HepG2 (cell line): ENCODE measurements around the gene SERP1. TPM values are rescaled to one million over a fixed set of nuclear protein-coding genes. Genes with fewer than 3 reads are reported as not detected.

ENCODE experiments used
- ATAC-seq: fragments of 200-7000 bp; cut with Tn5 transposase; 3 replicates; pipeline ENCODE4 v1.9.1; 2020; ENCODE audit warnings: mild to moderate bottlenecking, moderate library complexity
- BruUV-seq: library from RNA; stranded (reverse); fragments of 400-500 nt; replicated peaks from 2 replicates; lab custom pipeline; 2021; lab: Mats Ljungman, UMichigan
- CTCF ChIA-PET: fragments of 300-600 bp; formaldehyde crosslinking; extraction: SDS; loops from one replicate; lab custom pipeline; 2021; ENCODE audit warnings: low total read pairs, inconsistent platforms, low intra/inter-chr PET ratio; lab: Yijun Ruan, JAX
- POLR2A ChIA-PET: fragments of 350-600 bp; sonication (Branson Sonifier 250); formaldehyde crosslinking; loops from one replicate; lab custom pipeline; 2020; ENCODE audit warnings: antibody characterized with exemption, inconsistent platforms; lab: Yijun Ruan, JAX
- DNase-seq: peaks from one replicate; pipeline ENCODE4 v3.0.0-alpha.2; 2015; ENCODE audit warnings: low spot score
- FAIRE-seq: peaks from 3 replicates; lab custom pipeline; 2011; peaks lifted over from hg19 to GRCh38; lab: Jason Lieb, UNC
- H2AFZ ChIP-seq: one replicate; pipeline ENCODE4 v1.6.1; 2011; ENCODE audit warnings: low read length, inconsistent platforms
- H3K27ac ChIP-seq: fragments of 300-600 bp; 3 replicates; pipeline ENCODE4 v1.8.0; 2011; ENCODE audit warnings: mixed run types, mild to moderate bottlenecking, mixed read lengths, low read length, inconsistent platforms; ENCODE audit not compliant: insufficient read depth; ENCODE audit errors: extremely low read length
- H3K27me3 ChIP-seq, 2 experiments: fragments of 200-600 bp in 1 of 2; 2 replicates in 1 of 2; 3 replicates in 1 of 2; pipeline versions ENCODE4 v1.6.0 to v1.8.0; 2011; ENCODE audit warnings: low read length in 2 of 2, mild to moderate bottlenecking in 2 of 2, moderate library complexity in 2 of 2, inconsistent platforms in 1 of 2; ENCODE audit not compliant: insufficient read depth in 2 of 2, control insufficient read depth in 1 of 2
- H3K36me3 ChIP-seq, 2 experiments: fragments of 200-600 bp in 1 of 2; replicated peaks in 1 of 2; 2 replicates in 1 of 2; 3 replicates in 1 of 2; pipeline versions ENCODE4 v1.5.1 to v1.8.0; 2011; ENCODE audit warnings: low read length in 2 of 2, inconsistent platforms in 1 of 2; ENCODE audit not compliant: insufficient read depth in 2 of 2, control insufficient read depth in 1 of 2
- H3K4me1 ChIP-seq: 2 replicates; pipeline ENCODE4 v1.5.1; 2012; ENCODE audit warnings: low read length, inconsistent platforms; ENCODE audit not compliant: insufficient read depth
- H3K4me2 ChIP-seq: 2 replicates; pipeline ENCODE4 v1.6.0; 2011; ENCODE audit warnings: low read depth, low read length, inconsistent platforms
- H3K4me3 ChIP-seq, 3 experiments: fragments of 200-600 bp in 1 of 3; sonication (generic), shearing (Covaris generic) in 1 of 3; replicated peaks in 1 of 3; 2 replicates each; pipeline ENCODE4 v1.5.1; 2011 to 2016; ENCODE audit warnings: low read length in 3 of 3, inconsistent platforms in 2 of 3, low read depth in 2 of 3, mild to moderate bottlenecking in 2 of 3, control low read depth in 1 of 3, mixed read lengths in 1 of 3; ENCODE audit not compliant: insufficient read depth in 1 of 3
- H3K79me2 ChIP-seq: one replicate; pipeline ENCODE4 v1.6.1; 2011; ENCODE audit warnings: low read length, inconsistent platforms; ENCODE audit not compliant: insufficient read depth
- H3K9ac ChIP-seq: 2 replicates; pipeline ENCODE4 v1.6.0; 2011; ENCODE audit warnings: mild to moderate bottlenecking, low read depth, low read length, inconsistent platforms; ENCODE audit not compliant: insufficient read depth
- H3K9me3 ChIP-seq: 2 replicates; pipeline ENCODE4 v1.5.1; 2012; ENCODE audit warnings: mild to moderate bottlenecking, low read length
- H4K20me1 ChIP-seq: 2 replicates; pipeline ENCODE4 v1.6.0; 2011; ENCODE audit warnings: inconsistent platforms, mild to moderate bottlenecking, low read length, moderate library complexity; ENCODE audit not compliant: insufficient read depth
- IRF2 ChIP-seq: IDR thresholded peaks from 2 replicates; pipeline ENCODE4 v1.6.1; 2018; ENCODE audit warnings: missing genetic modification reagents, missing compliant biosample characterization
- KLF6 ChIP-seq: IDR thresholded peaks from 2 replicates; pipeline ENCODE4 v1.8.0; 2016; ENCODE audit warnings: missing biosample characterization, missing genetic modification reagents
- MAFK ChIP-seq, 2 experiments: IDR thresholded peaks in 1 of 2; conservative IDR thresholded peaks in 1 of 2; 2 replicates each; pipeline ENCODE4 v1.6.1; 2011; ENCODE audit warnings: improper control_type of control experiment in 2 of 2, low read length in 2 of 2
- MYNN ChIP-seq: sonication (generic); formaldehyde crosslinking; IDR thresholded peaks from 2 replicates; pipeline ENCODE4 v1.4.0; 2020; ENCODE audit warnings: mild to moderate bottlenecking, low read depth, missing genetic modification reagents
- POLR2A ChIP-seq, 2 experiments: IDR thresholded peaks; 2 replicates each; pipeline ENCODE4 v1.6.1; 2011; ENCODE audit warnings: low read depth in 2 of 2, low read length in 2 of 2, mild to moderate bottlenecking in 1 of 2, moderate library complexity in 1 of 2; ENCODE audit not compliant: insufficient read depth in 1 of 2
- POLR2G ChIP-seq: fragments of 200-400 bp; formaldehyde crosslinking; IDR thresholded peaks from 2 replicates; pipeline ENCODE4 v1.6.1; 2018; ENCODE audit warnings: mild to moderate bottlenecking, low read depth, low read length, moderate library complexity
- YEATS2 ChIP-seq: sonication (generic); formaldehyde crosslinking; IDR thresholded peaks from 2 replicates; pipeline ENCODE4 v1.4.0; 2020; ENCODE audit warnings: missing genetic modification reagents, borderline replicate concordance
- ZNF329 ChIP-seq: sonication (generic); formaldehyde crosslinking; IDR thresholded peaks from 2 replicates; pipeline ENCODE4 v1.9.0; 2021; ENCODE audit warnings: low read depth, mild to moderate bottlenecking, missing genetic modification reagents
- WGBS: methylation state at CpG from one replicate; pipeline ENCODE4 v1.1.6; 2017; ENCODE audit warnings: low lambda C conversion rate; 5-methylcytosine and 5-hydroxymethylcytosine counted together
- in situ Hi-C: cut with HindIII; loops from 2 replicates; pipeline ENCODE4 v1.10.0; 2017; ENCODE audit warnings: low pct_unique_long_range_greater_than_20kb; ENCODE audit not compliant: extremely low pct_ligation_motif_present
- intact Hi-C: fragments of 100-400 bp; cut with micrococcal nuclease; formaldehyde crosslinking; loops from one replicate; pipeline ENCODE4 v1.10.0; 2022; ENCODE audit not compliant: unreplicated experiment
- polyA plus RNA-seq, 8 experiments: library from polyadenylated mRNA; depleted of rRNA in 3 of 8; stranded (reverse) in 7 of 8; unstranded in 1 of 8; fragments of >200 nt; fragmentation: Illumina TruSeq in 4 of 8; extraction: Trizol in 4 of 8; gene quantifications; 2 replicates each; pipeline versions ENCODE4 v1.2.1 to v1.2.3, GENCODE V29; 2011 to 2016; ENCODE audit warnings: low read depth in 4 of 8, missing spikeins in 1 of 8, mixed read lengths in 1 of 8; ENCODE audit not compliant: insufficient read depth in 1 of 8
- total RNA-seq, 5 experiments: library from RNA; depleted of rRNA; stranded (reverse); fragments of >200 nt; fragmentation: Illumina TruSeq; extraction: Trizol; gene quantifications; 2 replicates each; pipeline ENCODE4 v1.2.3, GENCODE V29; 2016; ENCODE audit warnings: low read depth in 1 of 5
- TF ChIP-seq, protein P1 (sequence below): sonication (generic); formaldehyde crosslinking; IDR thresholded peaks from 2 replicates; pipeline ENCODE4 v1.4.0; 2020; ENCODE audit warnings: missing genetic modification reagents, borderline replicate concordance
- TF ChIP-seq, protein P2 (sequence below): sonication (generic); formaldehyde crosslinking; IDR thresholded peaks from 2 replicates; pipeline ENCODE4 v1.4.0; 2020; ENCODE audit warnings: missing genetic modification reagents; ENCODE audit errors: not compliant biosample characterization

SERP1 gene
- total and polyA plus RNA-seq, 2 of the 13 experiments (the other 11 are each of a cell fraction or from before 2014, with no cell fraction given) = 61.2 to 95.0 TPM

DNA sequence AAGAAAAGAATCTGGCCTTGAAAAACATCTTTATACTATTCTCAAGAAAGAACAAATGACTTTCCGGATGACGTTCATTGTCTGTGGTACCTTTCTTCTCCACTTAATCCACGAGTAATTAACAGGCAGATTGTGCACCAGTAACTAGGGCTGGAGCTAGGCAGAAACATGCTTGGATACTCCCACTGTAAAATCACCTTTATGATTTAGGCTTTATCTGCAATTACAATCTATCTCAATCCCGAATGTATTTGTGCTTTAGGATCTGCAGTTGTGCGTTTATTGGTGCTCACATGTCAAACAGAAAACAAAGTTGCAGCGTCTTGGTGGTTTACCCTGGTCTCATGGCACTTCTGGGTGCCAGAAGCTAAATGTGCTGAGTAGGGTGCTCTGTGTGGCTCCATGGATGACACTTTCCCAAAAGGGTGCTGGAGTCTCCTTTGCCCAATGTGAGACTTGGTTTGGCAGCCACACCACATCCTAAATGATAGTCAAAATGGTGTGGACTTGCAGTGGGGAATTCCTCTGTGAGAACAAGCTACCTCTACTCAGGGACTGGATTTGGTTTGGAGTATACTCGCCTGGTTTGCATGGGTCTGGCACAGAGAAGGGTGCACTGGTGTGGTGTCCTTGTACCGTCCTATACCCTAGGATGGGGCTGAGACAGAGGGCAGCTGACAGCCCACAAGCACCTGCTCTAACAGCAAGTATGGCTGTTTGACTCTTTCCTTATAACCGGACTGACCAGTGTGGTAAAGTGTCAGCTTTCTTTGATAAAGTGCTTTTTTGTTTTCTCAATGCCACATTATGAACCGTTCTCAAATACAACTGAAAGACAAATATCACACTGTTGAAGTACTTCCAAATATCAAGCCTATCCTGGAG is 7.7 kb downstream of the SERP1 start:
- H3K4me1 ChIP-seq = peaks cover 13% of the 10 kb centered on the region
- no peaks in the 10 kb centered on the region for H3K9me3 ChIP-seq
- no peaks in the 10 kb centered on the region for H4K20me1 ChIP-seq
- ATAC-seq (peak; percentile 80), FAIRE-seq (no peak), DNase-seq (no peak)
- H3K79me2 ChIP-seq = peaks cover 9% of the 10 kb centered on the region
- no peak overlapping the region for H3K4me3 ChIP-seq
- in situ Hi-C loops (no loop called here), intact Hi-C loops (no loop called here)
- H3K27me3 ChIP-seq = no peaks in the 10 kb centered on the region; a peak in 1 of 5 replicates
- peaks cover 0 to 5% of the 10 kb centered on the region in 2 experiments; a peak in 1 of 5 replicates for H3K36me3 ChIP-seq
- WGBS = 74% methylated on average over 7 of the region's 10 CpGs
- no peak overlapping the region for H3K4me2 ChIP-seq
- CTCF ChIA-PET = no interaction called here
- no TSS peak for BruUV-seq
- no peak overlapping the region for H3K9ac ChIP-seq
- POLR2A ChIA-PET = no interaction called here
- no peak overlapping the region for H2AFZ ChIP-seq
- H3K27ac ChIP-seq = no peak overlapping the region
- TF ChIP-seq ZNF329 (no peak), MAFK (conservative IDR thresholded peaks at IDR 0.05 in 1 of 2, IDR thresholded peaks at IDR 0.05 in 1 of 2; ENCODE audit: low read length in 2 of 2) (0 out of 4 replicates have a peak, but pooled peaks of 1 of the 2 experiments have one; percentile 5), KLF6 (CRISPR knock-in tag) (no peak), YEATS2 (CRISPR knock-in tag) (no peak), MYNN (CRISPR knock-in tag) (no peak), IRF2 (CRISPR knock-in tag) (no peak), POLR2A (IDR thresholded peaks at IDR 0.05; ENCODE audit: insufficient read depth in 1 of 2, low read depth in 2 of 2, low read length in 2 of 2) (0 out of 4 replicates have a peak, but pooled peaks of 1 of the 2 experiments have one; percentile 30), POLR2G (peak; percentile 31; the same call in 1 of the 2 replicates)
- TF ChIP-seq, protein P1, sequence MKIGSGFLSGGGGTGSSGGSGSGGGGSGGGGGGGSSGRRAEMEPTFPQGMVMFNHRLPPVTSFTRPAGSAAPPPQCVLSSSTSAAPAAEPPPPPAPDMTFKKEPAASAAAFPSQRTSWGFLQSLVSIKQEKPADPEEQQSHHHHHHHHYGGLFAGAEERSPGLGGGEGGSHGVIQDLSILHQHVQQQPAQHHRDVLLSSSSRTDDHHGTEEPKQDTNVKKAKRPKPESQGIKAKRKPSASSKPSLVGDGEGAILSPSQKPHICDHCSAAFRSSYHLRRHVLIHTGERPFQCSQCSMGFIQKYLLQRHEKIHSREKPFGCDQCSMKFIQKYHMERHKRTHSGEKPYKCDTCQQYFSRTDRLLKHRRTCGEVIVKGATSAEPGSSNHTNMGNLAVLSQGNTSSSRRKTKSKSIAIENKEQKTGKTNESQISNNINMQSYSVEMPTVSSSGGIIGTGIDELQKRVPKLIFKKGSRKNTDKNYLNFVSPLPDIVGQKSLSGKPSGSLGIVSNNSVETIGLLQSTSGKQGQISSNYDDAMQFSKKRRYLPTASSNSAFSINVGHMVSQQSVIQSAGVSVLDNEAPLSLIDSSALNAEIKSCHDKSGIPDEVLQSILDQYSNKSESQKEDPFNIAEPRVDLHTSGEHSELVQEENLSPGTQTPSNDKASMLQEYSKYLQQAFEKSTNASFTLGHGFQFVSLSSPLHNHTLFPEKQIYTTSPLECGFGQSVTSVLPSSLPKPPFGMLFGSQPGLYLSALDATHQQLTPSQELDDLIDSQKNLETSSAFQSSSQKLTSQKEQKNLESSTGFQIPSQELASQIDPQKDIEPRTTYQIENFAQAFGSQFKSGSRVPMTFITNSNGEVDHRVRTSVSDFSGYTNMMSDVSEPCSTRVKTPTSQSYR (CRISPR knock-in tag) = no peak
- TF ChIP-seq, protein P2, sequence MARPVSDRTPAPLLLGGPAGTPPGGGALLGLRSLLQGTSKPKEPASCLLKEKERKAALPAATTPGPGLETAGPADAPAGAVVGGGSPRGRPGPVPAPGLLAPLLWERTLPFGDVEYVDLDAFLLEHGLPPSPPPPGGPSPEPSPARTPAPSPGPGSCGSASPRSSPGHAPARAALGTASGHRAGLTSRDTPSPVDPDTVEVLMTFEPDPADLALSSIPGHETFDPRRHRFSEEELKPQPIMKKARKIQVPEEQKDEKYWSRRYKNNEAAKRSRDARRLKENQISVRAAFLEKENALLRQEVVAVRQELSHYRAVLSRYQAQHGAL (CRISPR knock-in tag) = no peak
- TF ChIP-seq, all 625 proteins: peak for 3
